Right atrium auricular region (tissue), 2 donors: ENCODE measurements around the gene PCDHB5. TPM values are rescaled to one million over a fixed set of nuclear protein-coding genes. Genes with fewer than 3 reads are reported as not detected.
"Not testable (repeated sequence)": the region's sequence is repeated elsewhere in the genome, so short reads cannot be mapped to it uniquely, and the experiment has no call there.

Source experiments
- DNase-seq: peaks from one replicate; pipeline ENCODE4 v3.0.0-alpha.2; 2019; ENCODE audit warnings: low spot score
- H3K27ac ChIP-seq, 2 donors: fragments of 200-600 bp; sonication (generic); 1 replicate in 1 of 2; 2 replicates in 1 of 2; pipeline ENCODE4 v1.5.1; 2016 to 2019
- H3K27me3 ChIP-seq, 2 donors: fragments of 200-600 bp; sonication (generic); one replicate each; pipeline versions ENCODE4 v1.5.1 to v1.6.0; 2017 to 2019
- H3K36me3 ChIP-seq: fragments of 200-600 bp; sonication (generic); one replicate; pipeline ENCODE4 v1.5.1; 2016
- H3K4me1 ChIP-seq, 2 donors: fragments of 200-600 bp; sonication (generic); one replicate each; pipeline versions ENCODE4 v1.5.1 to v1.6.0; 2017 to 2019
- H3K4me3 ChIP-seq, 2 donors: fragments of 200-600 bp; sonication (generic); 1 replicate in 1 of 2; 2 replicates in 1 of 2; pipeline ENCODE4 v1.5.1; 2017 to 2019; ENCODE audit warnings: mild to moderate bottlenecking in 1 of 2, moderate library complexity in 1 of 2
- H3K9me3 ChIP-seq, 2 donors: fragments of 200-600 bp; sonication (generic); one replicate each; pipeline ENCODE4 v1.5.1; 2019
- CTCF ChIP-seq, 2 donors: fragments of 200-600 bp; sonication (generic); IDR thresholded peaks; one replicate each; pipeline ENCODE4 v1.5.1; 2019; ENCODE audit warnings: antibody characterized with exemption in 2 of 2
- total RNA-seq, 2 donors: library from RNA; depleted of rRNA; stranded (reverse); fragments of >200 nt; gene quantifications; one replicate each; pipeline ENCODE4 v1.1.0, GENCODE V29; 2016

Gene PCDHB5
- total RNA-seq, 2 donors from 2014 or later, result 3.8 to 4.3 TPM

GRCh38 chr5:141155540-141156374 lies 20.8 kb downstream of the PCDHB5 start:
- no peaks in the 10 kb centered on the region for H3K27me3 ChIP-seq
- H3K4me3 ChIP-seq, result no peak overlapping the region
- no peaks in the 10 kb centered on the region for H3K36me3 ChIP-seq
- no peak for TF ChIP-seq CTCF (IDR thresholded peaks at IDR 0.05)
- H3K4me1 ChIP-seq, result no peaks in the 10 kb centered on the region
- peaks cover 0 to 73% of the 10 kb centered on the region in 2 donors for H3K9me3 ChIP-seq
- no peak overlapping the region for H3K27ac ChIP-seq
- DNase-seq, result no peak

- not testable (repeated sequence) for H3K4me3 ChIP-seq
Observed at GRCh38 chr5:141157356-141157755, 22.4 kb downstream of the PCDHB5 start.

GRCh38 chr5:141157901-141158300 lies 22.9 kb downstream of the PCDHB5 start:
- H3K27ac ChIP-seq, DNase-seq, H3K4me1 ChIP-seq, H3K36me3 ChIP-seq, H3K4me3 ChIP-seq, H3K27me3 ChIP-seq: not testable (repeated sequence)
- H3K9me3 ChIP-seq, result peaks cover 0 to 58% of the 10 kb centered on the region in 2 donors

More at GRCh38 chr5:141157356-141157755, 22.4 kb downstream of the PCDHB5 start:
- H3K4me1 ChIP-seq, DNase-seq, H3K27ac ChIP-seq, H3K36me3 ChIP-seq, H3K27me3 ChIP-seq: not testable (repeated sequence)
- peaks cover 0 to 60% of the 10 kb centered on the region in 2 donors for H3K9me3 ChIP-seq

- peaks cover 10 to 50% of the 10 kb centered on the region in 2 donors for H3K9me3 ChIP-seq
- no peak within 1 kb of the TSS for H3K27ac ChIP-seq
- H3K36me3 ChIP-seq, result no peaks in the 10 kb centered on the region
- no peaks in the 10 kb centered on the region for H3K4me1 ChIP-seq
- peaks cover 5 to 6% of the 10 kb centered on the region in 2 donors for H3K27me3 ChIP-seq
- no peak for DNase-seq
- H3K4me3 ChIP-seq, result no peak within 1 kb of the TSS
- TF ChIP-seq CTCF (IDR thresholded peaks at IDR 0.05), result peak; percentile 17 to 50
Observed at GRCh38 chr5:141172381-141173204, 37.6 kb downstream of the PCDHB5 start, which contains the start of gene PCDHB7. Gene PCDHB7 (plus strand): TSS chr5:141172644. CDS start chr5:141172836, 192 bp downstream.

- not testable (repeated sequence) for H3K36me3 ChIP-seq, H3K4me3 ChIP-seq, DNase-seq, H3K27me3 ChIP-seq, H3K4me1 ChIP-seq, H3K27ac ChIP-seq
- H3K9me3 ChIP-seq, result peaks cover 10 to 60% of the 10 kb centered on the region in 2 donors
Observed at GRCh38 chr5:141174291-141175104, 39.5 kb downstream of the PCDHB5 start.

- H3K36me3 ChIP-seq, result no peaks in the 10 kb centered on the region
Observed at GRCh38 chr5:141175933-141176332, 40.9 kb downstream of the PCDHB5 start.

More at GRCh38 chr5:141175933-141176332, 40.9 kb downstream of the PCDHB5 start:
- no peak for DNase-seq
- H3K4me1 ChIP-seq, result no peaks in the 10 kb centered on the region
- H3K9me3 ChIP-seq, result peaks cover 10 to 57% of the 10 kb centered on the region in 2 donors
- H3K4me3 ChIP-seq, result no peak overlapping the region
- peaks cover 5 to 6% of the 10 kb centered on the region in 2 donors for H3K27me3 ChIP-seq
- no peak for TF ChIP-seq CTCF (IDR thresholded peaks at IDR 0.05)
- no peak overlapping the region for H3K27ac ChIP-seq
